ENCODE results near the gene PDGFC. TPM values are rescaled to one million over a fixed set of nuclear protein-coding genes. Genes with fewer than 3 reads are reported as not detected.

Gene PDGFC
- total and polyA plus RNA-seq, 7 donors, result 3.0 to 44.4 (median 21.9) TPM

- H3K4me1 ChIP-seq, result peaks cover 0 to 83% (median 66%) of the 10 kb centered on the region in 4 donors
- H3K27me3 ChIP-seq, result no peaks in the 10 kb centered on the region
- intact Hi-C loops (cut with DNase I), result no loop called here
- H3K36me3 ChIP-seq, result no peaks in the 10 kb centered on the region
- no peaks in the 10 kb centered on the region for H3K9me3 ChIP-seq
- no peak overlapping the region for H3K4me3 ChIP-seq
- H3K27ac ChIP-seq, result peak overlapping the region; percentile 66 to 83 (median 78)
- WGBS, 2 donors, result 89 to 92% methylated on average over 4 of the region's 4 CpGs
- no peak for TF ChIP-seq POLR2A (IDR thresholded peaks at IDR 0.05)
- TF ChIP-seq POLR2AphosphoS5 (IDR thresholded peaks at IDR 0.05), result no peak
- no peak for TF ChIP-seq EP300 (IDR thresholded peaks at IDR 0.05)
- TF ChIP-seq CTCF (IDR thresholded peaks at IDR 0.05), result no peak
- no peak for DNase-seq
These were observed 28.6 kb downstream of the PDGFC start for GRCh38 chr4:156942991-156943390.

- peak overlapping the region in 3 of 4 donors; percentile 13 to 33 (median 27) for H3K4me3 ChIP-seq
- H3K27ac ChIP-seq, result peak overlapping the region; percentile 66 to 83 (median 78)
- TF ChIP-seq EP300 (IDR thresholded peaks at IDR 0.05) (peak in 2 of 4 donors; percentile 66 to 68), POLR2AphosphoS5 (IDR thresholded peaks at IDR 0.05) (peak in 3 of 4 donors; percentile 71 to 81 (median 74)), CTCF (IDR thresholded peaks at IDR 0.05) (no peak), POLR2A (IDR thresholded peaks at IDR 0.05) (no peak)
- 8 to 44% methylated on average over 7 of the region's 7 CpGs for WGBS, 2 donors
- peaks cover 0 to 75% (median 61%) of the 10 kb centered on the region in 4 donors for H3K4me1 ChIP-seq
- H3K27me3 ChIP-seq, result no peaks in the 10 kb centered on the region
- H3K36me3 ChIP-seq, result no peaks in the 10 kb centered on the region
- peak; percentile 84 for DNase-seq
- no peaks in the 10 kb centered on the region for H3K9me3 ChIP-seq
- intact Hi-C loops (cut with DNase I), result no loop called here
These were observed 29.6 kb downstream of the PDGFC start for GRCh38 chr4:156941940-156942548.

GRCh38 chr4:156939801-156940200, 31.8 kb downstream of the PDGFC start:
- H3K27ac ChIP-seq, result peak overlapping the region in 2 of 4 donors; percentile 82 to 83
- whole genome bisulfite sequencing, 2 donors, result 67 to 75% methylated on average over 2 of the region's 2 CpGs
- intact Hi-C loops (cut with DNase I), result no loop called here
- H3K4me3 ChIP-seq, result no peak overlapping the region
- no peaks in the 10 kb centered on the region for H3K9me3 ChIP-seq
- H3K36me3 ChIP-seq, result no peaks in the 10 kb centered on the region
- H3K27me3 ChIP-seq, result no peaks in the 10 kb centered on the region
- no peak for DNase-seq
- H3K4me1 ChIP-seq, result peaks cover 0 to 54% (median 42%) of the 10 kb centered on the region in 4 donors
- TF ChIP-seq POLR2AphosphoS5 (IDR thresholded peaks at IDR 0.05) (no peak), POLR2A (IDR thresholded peaks at IDR 0.05) (no peak), EP300 (IDR thresholded peaks at IDR 0.05) (no peak), CTCF (IDR thresholded peaks at IDR 0.05) (no peak)

- H3K4me3 ChIP-seq, result no peak overlapping the region
- no peaks in the 10 kb centered on the region for H3K9me3 ChIP-seq
- WGBS, 2 donors, result 91 to 92% methylated on average over 3 of the region's 3 CpGs
- TF ChIP-seq CTCF (IDR thresholded peaks at IDR 0.05) (no peak), EP300 (IDR thresholded peaks at IDR 0.05) (no peak), POLR2A (IDR thresholded peaks at IDR 0.05) (no peak), POLR2AphosphoS5 (IDR thresholded peaks at IDR 0.05) (no peak)
- H3K36me3 ChIP-seq, result no peaks in the 10 kb centered on the region
- no peak for DNase-seq
- H3K27me3 ChIP-seq, result no peaks in the 10 kb centered on the region
- peaks cover 0 to 50% (median 37%) of the 10 kb centered on the region in 4 donors for H3K4me1 ChIP-seq
- intact Hi-C loops (cut with DNase I), result no loop called here
- H3K27ac ChIP-seq, result peak overlapping the region in 1 of 4 donors; percentile 83
These were observed 32.5 kb downstream of the PDGFC start for GRCh38 chr4:156939139-156939538.
